Cardiac fibroblast (primary cell): ENCODE results near the gene ADAM19.
A peak's percentile ranks its signal among the peaks of the same experiment; 100 is the strongest.

ENCODE experiments used
- DNase-seq, 2 donors: peaks; one replicate each; pipeline versions ENCODE4 v3.0.0 to v3.0.0-alpha.2; 2010; ENCODE audit warnings: low read depth in 2 of 2
- H3K4me3 ChIP-seq, 2 donors: replicated peaks in 1 of 2; 1 replicate in 1 of 2; 2 replicates in 1 of 2; pipeline ENCODE4 v1.5.1; 2011; ENCODE audit warnings: low read depth in 2 of 2, low read length in 2 of 2, mild to moderate bottlenecking in 2 of 2, moderate library complexity in 1 of 2
- TF ChIP-seq, protein P1 (sequence below): IDR thresholded peaks from one replicate; pipeline ENCODE4 v1.5.1; 2011; ENCODE audit warnings: low read depth, mild to moderate bottlenecking, low read length, inconsistent platforms

ADAM19 gene

GRCh38 chr5:157603333-157604190 is 28.0 kb upstream of the ADAM19 start:
- peak; percentile 55 to 94 for DNase-seq
- TF ChIP-seq, protein P1, sequence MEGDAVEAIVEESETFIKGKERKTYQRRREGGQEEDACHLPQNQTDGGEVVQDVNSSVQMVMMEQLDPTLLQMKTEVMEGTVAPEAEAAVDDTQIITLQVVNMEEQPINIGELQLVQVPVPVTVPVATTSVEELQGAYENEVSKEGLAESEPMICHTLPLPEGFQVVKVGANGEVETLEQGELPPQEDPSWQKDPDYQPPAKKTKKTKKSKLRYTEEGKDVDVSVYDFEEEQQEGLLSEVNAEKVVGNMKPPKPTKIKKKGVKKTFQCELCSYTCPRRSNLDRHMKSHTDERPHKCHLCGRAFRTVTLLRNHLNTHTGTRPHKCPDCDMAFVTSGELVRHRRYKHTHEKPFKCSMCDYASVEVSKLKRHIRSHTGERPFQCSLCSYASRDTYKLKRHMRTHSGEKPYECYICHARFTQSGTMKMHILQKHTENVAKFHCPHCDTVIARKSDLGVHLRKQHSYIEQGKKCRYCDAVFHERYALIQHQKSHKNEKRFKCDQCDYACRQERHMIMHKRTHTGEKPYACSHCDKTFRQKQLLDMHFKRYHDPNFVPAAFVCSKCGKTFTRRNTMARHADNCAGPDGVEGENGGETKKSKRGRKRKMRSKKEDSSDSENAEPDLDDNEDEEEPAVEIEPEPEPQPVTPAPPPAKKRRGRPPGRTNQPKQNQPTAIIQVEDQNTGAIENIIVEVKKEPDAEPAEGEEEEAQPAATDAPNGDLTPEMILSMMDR: no peak
- H3K4me3 ChIP-seq: no peak overlapping the region

GRCh38 chr5:157602505-157602904 is 26.9 kb upstream of the ADAM19 start:
- no peak overlapping the region for H3K4me3 ChIP-seq
- DNase-seq: peak in 1 of 2 donors; percentile 61

DNA sequence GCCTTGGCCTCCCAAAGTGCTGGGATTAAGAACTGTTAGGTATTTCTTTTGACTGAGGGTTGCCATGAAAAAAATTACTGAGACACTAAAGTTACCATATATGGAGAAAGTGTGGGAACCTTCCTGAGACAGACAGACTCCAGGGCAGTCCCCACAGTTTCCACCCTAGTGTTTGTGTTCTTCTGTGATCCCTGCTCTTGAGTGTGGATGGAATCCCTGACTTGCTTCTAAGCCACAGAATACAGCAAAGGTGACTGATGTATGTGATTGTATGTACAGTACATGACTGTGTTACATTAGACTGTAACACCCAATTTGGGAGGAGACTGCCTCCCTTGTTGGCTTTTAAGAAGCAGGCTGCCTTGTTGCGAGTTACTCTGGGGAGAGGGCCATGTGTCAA is 24.7 kb upstream of the ADAM19 start:
- TF ChIP-seq, protein P1: no peak
- H3K4me3 ChIP-seq: no peak overlapping the region
- DNase-seq: no peak

More at GRCh38 chr5:157602505-157602904, 26.9 kb upstream of the ADAM19 start:
- TF ChIP-seq, protein P1: no peak

- no peak overlapping the region for H3K4me3 ChIP-seq
- DNase-seq: no peak
- TF ChIP-seq, protein P1: no peak
These were observed 24.0 kb upstream of the ADAM19 start for GRCh38 chr5:157599565-157599964.

DNA sequence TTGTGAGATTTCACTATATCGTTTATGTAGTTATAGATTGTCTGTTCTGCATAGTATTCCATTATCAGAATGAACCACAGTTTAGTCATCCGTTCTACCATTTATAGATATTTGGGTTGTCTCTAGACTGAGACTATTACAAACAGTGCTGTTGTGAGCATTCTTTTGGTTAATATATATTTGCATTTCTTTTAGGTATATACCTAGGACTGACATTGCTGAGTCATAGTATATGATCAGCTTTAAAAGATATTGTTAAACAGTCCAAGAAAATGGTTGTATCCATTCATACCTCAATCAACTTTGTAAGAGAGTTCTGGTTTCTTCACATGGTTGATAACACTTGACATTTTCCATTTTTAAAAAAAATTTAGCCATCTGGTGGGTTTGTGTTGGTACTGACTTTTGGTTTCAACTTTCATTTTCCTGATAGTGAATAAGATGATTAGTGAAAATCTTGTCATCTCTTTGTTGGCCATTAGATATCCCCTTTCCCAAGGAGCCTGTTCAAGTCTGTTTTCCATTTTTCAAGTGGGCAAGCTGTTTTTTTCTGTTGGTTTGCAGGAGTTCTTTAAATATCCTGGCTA is 22.9 kb upstream of the ADAM19 start:
- no peak for DNase-seq
- H3K4me3 ChIP-seq: no peak overlapping the region
- TF ChIP-seq, protein P1: no peak

GRCh38 chr5:157597277-157597676 is 21.7 kb upstream of the ADAM19 start:
- no peak for DNase-seq
- TF ChIP-seq, protein P1: no peak
- H3K4me3 ChIP-seq: no peak overlapping the region
